HG02943 (cell line): ENCODE data around the gene CLIP1.
"Not testable (repeated sequence)": the region's sequence is repeated elsewhere in the genome, so short reads cannot be mapped to it uniquely, and the experiment has no call there.

ENCODE experiments used
- ATAC-seq: cut with Tn5 transposase; IDR thresholded peaks from one replicate; pipeline ENCODE4 v1.9.1; 2021; ENCODE audit warnings: mild to moderate bottlenecking, low read depth, moderate library complexity; ENCODE audit not compliant: unreplicated experiment

CLIP1 gene

DNA sequence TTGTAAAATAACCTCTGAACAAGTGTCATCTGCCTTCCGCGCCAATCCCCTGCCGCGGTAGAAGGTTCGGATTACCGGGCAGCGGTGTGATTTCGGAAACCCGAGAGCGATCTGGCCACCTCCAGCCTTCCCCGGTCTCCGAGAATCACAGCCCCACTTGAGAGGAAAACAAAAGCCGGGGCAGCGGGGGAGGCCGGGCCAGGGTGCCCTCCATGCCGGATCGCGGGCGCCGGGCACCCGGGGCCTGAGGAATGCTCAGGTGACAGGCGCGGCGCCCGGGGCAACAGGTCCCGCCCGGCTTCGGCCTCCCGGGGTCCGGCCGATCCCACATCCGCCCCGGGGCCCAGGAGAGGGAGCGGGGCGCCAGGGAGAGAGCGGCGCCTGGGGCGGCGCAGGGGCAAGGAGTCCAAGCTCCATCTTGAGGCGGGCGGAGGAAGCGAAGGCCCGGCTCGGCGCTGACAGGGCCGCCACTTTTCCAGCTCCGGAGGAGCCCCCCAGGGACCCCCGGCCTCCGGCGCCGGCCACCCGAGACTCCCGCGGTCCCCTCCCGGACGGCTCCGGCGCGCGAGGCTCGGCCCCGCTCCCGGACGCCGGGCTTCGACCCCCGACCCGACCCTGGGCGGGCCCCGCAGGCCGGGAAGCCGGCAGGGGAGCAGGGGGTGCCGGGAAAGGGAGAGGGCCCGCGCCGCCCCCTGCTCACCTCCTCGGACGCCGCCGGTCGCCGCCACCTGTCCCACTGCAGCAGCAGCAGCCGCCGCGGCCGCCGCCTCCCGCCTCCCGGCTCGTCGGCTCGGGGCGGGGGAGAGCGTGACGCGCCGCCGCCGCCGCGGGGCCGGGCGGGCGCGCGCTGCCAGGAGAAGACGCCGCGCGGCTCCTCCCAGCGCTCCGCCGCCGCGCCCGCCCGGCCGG lies at the start of gene CLIP1:
TSS of gene CLIP1 (minus strand) at position 849 of the 909 bp plus-strand sequence. CDS start 42,217 bp downstream, outside the sequence.
- peak; percentile 63 for ATAC-seq

DNA sequence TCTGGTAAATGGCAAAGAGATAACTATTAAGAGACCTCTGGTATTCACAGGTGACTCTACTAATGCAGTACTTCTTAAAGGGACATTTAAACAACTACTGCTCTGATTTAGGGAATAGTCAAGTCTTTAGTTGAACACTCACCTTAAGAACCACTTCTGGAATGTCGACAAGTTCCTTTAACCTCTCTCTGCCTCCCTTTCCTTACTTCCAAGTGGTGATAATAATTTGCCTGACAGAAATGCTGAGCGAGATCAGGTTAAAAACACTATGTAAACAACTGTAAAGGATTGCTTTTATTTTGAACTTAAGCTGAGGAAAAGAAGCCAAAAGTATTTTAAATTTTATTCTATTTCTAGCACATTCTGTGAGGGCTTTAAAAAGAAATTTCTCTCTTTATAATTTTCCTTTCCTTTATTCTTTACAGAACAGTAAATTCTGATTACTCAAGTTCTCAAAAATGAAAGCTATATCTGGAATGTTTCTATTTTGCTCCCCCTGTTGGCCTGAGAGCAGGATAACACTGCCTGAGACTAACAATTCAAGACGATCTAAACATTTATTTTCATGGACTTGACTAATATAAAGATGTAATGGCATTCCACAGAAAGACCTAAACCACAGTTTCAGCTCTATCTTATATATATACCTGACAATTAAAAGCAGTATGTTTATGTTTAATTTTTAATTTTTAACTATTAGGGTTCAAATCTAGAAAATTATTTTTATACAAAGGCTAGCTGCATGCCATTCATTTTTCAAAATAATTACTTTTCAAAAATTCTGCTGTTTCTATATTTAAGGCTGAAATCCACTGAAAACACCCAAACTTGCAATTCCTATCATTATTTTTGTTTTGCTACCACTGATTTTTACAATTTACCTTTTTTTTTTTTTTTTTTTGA lies 49.1 kb upstream of the CLIP1 start:
- no peak for ATAC-seq

DNA sequence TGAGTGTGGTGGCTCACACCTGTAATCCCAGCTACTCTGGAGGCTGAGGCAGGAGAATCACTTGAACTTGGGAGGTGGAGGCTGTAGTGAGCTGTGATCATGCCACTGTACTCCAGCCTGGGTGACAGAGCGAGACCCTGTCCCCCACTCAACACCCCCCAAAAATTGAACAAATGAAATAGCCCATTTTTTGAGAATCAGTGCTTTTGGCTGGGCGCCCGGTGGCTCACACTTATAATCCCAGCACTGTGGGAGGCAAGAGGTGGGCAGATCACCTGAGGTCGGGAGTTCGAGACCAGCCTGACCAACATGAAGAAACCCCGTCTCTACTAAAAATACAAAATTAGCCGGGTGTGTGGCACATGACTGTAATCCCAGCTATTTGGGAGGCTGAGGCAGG lies 48.1 kb upstream of the CLIP1 start:
- ATAC-seq, result not testable (repeated sequence)

DNA sequence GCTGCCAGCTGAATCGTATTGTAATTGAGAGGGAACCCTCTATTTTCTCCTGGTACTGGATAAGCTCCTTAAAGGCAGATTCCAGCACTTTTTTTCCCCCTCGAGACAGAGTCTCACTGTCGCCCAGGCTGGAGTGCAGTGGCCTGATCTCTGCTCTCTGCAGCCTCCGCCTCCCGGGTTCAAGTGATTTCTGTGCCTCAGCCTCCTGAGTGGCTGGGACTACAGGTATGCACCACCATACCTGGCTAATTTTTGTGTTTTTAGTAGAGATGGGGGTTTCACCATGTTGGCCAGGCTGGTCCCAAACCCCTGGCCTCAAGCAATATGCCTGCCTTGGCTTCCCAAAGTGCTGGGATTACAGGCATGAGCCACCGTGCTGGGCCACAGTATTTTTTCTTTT lies 47.4 kb upstream of the CLIP1 start:
- not testable (repeated sequence) for ATAC-seq

DNA sequence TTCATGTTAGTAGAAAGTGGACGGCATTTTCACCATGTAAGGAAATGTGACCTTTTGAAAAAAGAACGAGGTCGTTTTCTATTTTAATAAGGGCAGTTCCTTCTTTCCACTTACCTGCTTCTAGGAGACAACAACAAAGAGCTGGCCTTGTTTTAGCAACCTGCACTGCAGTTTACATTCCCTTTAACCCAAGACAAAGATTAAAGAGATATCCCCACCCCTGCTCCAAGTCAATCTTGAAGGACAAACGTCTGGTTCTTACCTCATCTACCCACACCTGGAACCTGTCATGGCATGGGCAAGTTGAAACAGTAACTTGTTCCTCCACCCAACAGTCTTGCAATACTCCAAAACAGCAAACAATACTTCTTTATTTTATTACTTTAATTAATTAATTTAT lies 45.5 kb upstream of the CLIP1 start:
- ATAC-seq, result no peak

DNA sequence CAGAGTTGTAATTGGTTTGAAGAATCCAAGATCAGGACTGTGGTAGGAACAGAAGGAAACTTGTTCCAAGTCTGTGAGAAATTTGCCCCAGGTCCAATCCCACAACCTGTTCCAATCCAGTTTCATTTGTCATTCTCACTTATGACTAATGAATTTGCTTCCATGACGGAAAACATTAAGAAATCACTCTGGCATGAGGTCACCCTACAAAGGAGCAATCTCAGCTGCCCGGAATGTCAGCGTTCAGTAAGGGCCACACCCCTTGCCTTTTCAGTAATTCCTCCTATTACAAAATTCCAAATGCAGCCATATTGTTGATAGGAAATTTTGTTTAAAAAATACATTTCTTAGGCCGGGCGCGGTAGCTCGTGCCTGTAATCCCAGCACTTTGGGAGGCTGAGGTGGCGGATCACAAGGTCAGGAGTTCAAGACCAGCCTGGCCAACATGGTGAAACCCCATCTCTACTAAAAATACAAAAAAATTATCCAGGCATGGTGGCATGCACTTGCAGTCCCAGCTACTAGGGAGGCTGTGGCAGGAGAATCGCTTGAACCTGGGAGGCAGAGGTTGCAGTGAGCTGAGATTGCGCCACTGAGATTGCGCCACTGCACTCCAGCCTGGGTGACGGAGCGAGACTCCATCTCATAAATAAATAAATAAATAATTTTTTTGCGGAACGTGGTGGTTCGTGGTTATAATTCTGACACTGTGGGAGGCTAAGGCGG lies 42.0 kb upstream of the CLIP1 start:
- not testable (repeated sequence) for ATAC-seq

DNA sequence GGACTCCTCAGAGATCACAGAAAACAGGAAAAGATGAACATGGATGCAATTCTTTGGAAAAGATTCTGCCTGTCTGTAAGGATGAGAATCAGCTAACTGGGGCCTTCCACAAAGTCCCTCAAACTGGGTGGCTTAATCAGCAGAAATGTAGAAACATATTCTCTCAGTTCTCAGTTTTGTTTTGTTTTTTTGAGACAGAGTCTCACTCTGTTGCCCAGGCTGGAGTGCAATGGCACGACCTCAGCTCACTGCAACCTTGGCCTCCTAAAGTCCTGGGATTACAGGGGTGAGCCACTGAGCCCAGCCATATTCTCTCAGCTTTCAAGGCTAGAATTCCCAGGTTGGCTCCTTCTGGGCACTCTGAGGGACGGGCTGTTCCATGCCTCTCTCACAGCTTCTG lies 38.2 kb upstream of the CLIP1 start:
- no peak for ATAC-seq

DNA sequence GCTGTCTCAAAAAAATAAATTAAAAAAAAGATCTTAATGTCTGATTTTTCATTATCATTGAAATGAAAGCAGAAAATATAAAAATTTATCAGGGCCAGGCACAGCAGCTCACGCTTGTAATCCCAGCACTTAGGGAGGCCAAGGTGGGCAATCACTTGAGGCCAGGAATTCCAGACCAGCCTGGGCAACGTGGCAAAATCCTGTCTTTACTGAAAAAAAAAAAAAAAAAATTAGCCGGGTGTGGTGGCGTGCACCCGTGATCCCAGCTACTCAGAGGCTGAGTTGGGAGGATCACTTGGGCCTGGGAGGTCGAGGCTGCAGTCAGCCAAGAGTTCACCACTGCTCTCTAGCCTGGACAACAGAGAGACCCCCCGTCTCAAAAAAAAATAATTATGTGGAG lies 37.6 kb upstream of the CLIP1 start:
- no peak for ATAC-seq

DNA sequence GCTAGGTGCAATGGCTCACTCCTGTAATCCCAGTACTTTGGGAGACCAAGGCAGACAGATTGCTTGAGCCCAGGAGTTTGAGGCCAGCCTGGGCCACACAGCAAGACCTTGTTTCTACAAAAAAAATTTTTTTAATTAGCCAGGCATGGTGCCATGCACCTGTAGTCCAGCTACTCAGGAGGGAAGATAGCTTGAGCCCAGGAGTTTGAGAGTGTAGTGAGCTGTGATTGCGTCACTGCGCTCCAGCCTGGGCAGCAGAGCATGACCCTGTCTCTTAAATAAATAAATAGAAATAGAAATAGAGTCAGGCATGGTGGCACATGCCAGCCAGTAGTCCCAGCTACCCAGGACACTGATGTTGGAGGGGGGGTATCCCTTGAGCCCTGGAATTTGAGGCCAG lies 36.7 kb upstream of the CLIP1 start:
- ATAC-seq, result no peak

DNA sequence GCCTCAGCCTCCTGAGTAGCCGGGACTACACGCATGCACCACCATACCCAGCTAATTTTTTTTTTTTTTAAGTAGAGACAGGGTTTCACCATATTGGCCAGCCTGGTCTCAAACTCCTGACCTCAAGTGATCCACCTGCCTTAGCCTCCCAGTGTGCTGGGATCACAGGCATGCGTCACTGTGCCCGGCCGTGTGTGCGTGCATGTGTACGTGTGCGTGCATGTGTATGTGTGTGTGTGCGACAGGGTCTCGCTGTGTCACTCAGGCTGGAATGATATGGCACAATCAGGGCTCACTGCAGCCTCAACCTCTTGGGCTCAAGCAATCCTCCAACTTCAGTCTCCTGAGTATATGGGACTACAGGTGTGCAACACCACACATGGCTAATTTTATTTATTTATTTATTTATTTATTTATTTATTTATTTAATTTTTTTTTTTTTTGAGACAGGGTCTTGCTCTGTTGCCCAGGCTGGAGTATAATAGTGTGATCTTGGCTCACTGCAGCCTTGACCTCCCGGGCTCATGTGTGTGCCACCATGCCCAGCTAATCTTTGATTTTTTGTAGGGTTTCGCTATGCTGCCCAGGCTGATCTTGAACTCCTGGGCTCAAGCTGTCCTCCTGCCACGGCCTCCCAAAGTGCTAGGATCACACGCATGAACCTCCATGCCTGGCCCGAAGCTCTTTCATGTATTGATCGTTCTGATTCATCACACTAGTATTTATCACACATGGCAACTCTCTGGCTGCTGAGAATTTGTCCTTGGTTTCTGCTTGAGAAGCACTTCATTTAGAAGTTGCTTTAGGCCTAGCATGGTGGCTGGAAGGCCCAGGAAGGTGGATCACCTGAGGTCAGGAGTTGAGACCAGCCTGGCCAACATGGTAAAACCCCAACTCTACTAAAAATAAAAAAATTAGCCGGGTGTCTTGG lies 35.9 kb upstream of the CLIP1 start:
- no peak for ATAC-seq

DNA sequence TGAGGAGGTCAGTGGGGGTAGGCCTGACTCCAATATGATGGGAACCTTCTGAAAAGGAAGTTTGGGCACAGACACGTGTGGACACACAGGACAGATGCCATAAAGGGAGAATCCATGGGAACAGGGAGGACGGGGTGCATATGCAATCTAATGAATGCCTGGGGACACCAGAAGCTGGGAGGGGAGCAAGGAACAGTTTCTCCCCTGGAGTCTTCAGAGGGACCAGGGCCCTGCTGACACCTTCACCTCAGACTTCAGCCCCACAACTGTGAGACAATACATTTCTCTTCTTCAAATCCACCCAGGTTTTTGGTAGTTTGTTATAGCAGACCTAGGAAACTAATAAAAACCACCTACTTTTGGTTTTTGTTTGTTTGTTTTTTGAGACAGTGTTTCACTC lies 35.2 kb upstream of the CLIP1 start:
- ATAC-seq, result no peak

DNA sequence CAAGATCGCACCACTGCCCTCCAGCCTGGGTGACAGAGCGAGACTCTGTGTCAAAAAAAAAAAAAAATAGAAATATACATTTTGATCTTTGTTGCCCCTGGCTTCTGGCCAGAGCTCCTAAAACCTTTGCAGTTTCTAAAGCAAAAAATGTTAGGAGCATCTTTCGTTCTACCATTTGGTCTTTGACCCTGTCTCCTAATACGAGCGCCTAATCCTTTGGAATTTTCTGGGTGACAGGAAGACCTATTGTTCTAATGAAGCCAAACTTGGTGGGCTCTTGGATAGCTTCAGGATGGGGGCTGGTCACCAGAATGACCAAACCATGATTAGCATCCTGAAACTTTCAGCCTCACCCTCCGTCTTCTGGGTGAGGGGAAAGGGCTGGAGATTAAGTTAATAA lies 32.3 kb upstream of the CLIP1 start:
- no peak for ATAC-seq

DNA sequence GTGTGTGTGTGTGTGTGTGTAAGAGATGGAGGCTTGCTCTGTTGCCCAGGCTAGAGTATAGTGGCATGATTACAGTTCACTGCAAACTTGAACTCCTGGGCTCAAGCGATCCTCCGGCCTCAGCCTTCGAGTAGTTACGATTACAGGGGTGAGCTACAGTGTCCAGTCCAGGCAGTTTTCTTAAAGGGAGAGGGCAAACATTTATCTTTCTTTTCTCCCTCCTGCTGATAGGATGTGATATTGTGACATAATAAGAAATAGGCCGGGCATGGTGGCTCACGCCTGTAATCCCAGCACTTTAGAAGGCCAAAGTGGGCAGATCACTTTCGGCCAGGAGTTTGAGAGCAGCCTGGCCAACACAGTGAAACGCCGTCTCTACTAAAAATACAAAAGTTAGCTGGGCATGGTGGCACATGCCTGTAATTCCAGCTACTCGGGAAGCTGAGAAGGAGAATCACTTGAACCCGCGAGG lies 31.8 kb upstream of the CLIP1 start:
- no peak for ATAC-seq

DNA sequence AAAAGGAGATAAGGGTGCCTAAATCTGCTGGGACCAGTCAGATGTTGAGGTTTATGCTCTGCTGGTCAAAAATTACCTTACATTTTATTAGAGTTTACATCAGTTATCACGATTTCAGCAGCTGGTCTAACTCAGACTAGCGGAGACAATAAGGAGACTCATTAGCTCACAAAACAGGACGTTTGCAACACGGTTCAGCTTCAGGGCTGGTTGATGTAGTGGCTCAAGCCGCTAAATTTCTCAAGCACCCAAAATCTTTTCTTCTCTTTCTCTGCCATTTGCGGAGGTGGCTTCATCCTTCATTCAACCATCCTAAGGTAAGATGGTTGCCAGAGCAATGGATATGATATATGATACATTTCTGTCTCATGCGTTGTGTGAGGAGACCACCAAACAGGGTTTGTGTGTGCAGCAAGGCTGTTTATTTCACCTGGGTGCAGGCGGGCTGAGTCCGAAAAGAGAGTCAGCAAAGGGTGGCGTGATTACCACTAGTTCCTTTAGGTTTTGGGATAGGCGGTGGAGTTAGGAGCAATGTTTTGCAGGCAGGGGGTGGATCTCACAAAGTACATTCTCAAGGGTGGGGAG lies 30.3 kb upstream of the CLIP1 start:
- no peak for ATAC-seq

DNA sequence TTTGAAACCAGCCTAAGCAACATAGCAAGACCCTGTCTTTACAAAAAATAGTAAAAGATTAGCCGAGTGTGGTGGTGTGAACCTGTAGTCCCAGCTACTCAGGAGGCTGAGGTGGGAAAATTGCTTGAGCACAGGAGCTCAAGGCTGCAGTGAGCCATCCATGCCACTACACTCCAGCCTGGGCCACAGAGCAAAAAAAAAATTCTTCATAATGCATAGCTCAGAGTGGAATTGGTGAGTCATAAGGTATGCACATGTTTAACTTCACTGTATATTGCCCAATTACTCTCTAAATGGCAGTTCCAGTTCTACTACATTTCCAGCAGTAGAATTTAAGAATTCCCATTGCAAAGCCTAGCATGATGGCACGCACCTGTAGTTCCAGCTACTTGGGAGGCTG lies 26.8 kb upstream of the CLIP1 start:
- ATAC-seq, result no peak

DNA sequence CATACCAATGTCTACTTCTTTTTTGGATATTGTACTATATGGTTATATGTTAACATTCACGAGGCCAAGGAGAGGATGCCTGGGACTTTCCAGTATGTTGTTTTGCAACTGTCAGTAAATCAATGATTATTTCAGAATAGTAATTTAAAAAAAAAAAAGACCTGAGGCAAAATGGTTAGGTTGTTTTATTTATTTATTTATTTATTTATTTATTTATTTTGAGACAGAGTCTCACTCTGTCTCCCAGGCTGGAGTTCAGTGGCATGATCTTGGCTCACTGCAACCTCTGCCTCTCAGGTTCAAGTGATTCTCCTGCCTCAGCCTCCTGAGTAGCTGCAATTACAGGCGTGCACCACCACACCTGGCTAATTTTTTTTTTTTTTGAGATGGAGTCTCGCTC lies 25.4 kb upstream of the CLIP1 start:
- not testable (repeated sequence) for ATAC-seq

DNA sequence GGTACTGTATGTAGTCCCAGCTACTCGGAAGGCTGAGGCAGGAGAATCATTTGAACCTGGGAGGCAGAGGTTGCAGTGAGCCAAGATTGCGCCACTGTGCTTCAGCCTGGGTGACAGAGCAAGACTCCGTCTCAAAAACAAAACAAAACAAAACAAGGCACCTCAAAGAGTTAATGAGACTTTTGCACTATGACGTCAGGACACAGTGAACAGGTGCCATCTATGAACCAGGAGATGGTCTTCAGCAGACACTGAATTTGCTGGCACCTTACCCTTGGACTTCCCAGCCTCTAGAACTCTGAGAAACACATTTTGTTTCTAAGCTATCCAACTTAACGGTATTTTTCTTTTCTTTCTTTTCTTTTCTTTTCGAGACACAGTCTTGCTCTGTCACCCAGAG lies 23.9 kb upstream of the CLIP1 start:
- not testable (repeated sequence) for ATAC-seq

DNA sequence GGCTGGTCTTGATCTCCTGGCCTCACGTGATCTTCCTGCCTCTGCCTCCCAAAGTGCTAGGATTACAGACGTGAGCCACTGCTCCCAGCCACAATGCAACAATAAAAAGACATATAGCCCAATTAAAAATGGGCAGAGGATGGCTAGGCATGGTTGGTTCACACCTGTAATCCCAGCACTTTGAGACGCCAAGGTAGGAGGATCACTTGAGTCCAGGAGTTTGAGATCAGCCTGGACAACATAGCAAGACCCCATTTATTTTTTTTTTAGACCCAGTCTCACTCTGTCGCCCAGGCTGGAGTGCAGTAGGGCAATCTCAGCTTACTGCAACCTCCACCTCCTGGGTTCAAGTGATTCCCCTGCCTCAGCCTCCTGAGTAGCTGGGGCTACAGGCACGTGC lies 21.6 kb upstream of the CLIP1 start:
- ATAC-seq, result not testable (repeated sequence)

DNA sequence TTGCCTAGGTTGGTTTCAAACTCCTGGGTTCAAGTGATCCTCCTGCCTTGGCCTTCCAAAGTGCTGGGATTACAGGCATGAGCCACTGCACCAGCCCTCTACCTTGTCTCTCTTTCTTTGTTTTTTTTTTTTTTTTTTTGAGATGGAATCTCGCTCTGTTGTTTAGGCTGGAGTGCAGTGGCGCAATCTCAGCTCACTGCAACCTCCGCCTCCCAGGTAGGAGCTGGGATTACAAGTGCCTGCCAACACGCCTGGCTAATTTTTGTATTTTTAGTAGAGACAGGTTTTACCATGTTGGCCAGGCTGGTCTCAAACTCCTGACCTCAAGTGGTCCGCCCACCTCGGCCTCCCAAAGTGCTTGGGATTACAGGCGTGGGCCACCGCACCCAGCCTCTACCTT lies 16.4 kb upstream of the CLIP1 start:
- not testable (repeated sequence) for ATAC-seq
